ENCODE results near the gene TMEM154. TPM values are rescaled to one million over a fixed set of nuclear protein-coding genes. Genes with fewer than 3 reads are reported as not detected.

The TMEM154 gene
- total and polyA plus RNA-seq, 9 donors: 0.11 to 1.5 (median 0.53) TPM

- Histone ChIP-seq H3K9me3 (no peaks in the 10 kb centered on the region), H3K4me1 (ENCODE audit: insufficient read depth) (no peaks in the 10 kb centered on the region), H3K36me3 (no peaks in the 10 kb centered on the region), H3K27me3 (no peaks in the 10 kb centered on the region), H3K4me3 (no peak overlapping the region), H3K27ac (no peak overlapping the region)
- DNase-seq: no peak
- 65 to 83% (median 79%) methylated on average over 6 of the region's 6 CpGs for WGBS, 3 donors
- TF ChIP-seq, protein P1, sequence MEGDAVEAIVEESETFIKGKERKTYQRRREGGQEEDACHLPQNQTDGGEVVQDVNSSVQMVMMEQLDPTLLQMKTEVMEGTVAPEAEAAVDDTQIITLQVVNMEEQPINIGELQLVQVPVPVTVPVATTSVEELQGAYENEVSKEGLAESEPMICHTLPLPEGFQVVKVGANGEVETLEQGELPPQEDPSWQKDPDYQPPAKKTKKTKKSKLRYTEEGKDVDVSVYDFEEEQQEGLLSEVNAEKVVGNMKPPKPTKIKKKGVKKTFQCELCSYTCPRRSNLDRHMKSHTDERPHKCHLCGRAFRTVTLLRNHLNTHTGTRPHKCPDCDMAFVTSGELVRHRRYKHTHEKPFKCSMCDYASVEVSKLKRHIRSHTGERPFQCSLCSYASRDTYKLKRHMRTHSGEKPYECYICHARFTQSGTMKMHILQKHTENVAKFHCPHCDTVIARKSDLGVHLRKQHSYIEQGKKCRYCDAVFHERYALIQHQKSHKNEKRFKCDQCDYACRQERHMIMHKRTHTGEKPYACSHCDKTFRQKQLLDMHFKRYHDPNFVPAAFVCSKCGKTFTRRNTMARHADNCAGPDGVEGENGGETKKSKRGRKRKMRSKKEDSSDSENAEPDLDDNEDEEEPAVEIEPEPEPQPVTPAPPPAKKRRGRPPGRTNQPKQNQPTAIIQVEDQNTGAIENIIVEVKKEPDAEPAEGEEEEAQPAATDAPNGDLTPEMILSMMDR (IDR thresholded peaks at IDR 0.05): no peak
- TF ChIP-seq EP300 (IDR thresholded peaks at IDR 0.05) (no peak), POLR2A (IDR thresholded peaks at IDR 0.05) (no peak)
- intact Hi-C loops (cut with DNase I): no loop called here
These were observed 80.7 kb downstream of the TMEM154 start for GRCh38 chr4:152599095-152599494.

GRCh38 chr4:152598454-152598853 lies 81.3 kb downstream of the TMEM154 start:
- intact Hi-C loops (cut with DNase I): no loop called here
- WGBS, 3 donors: 85 to 90% (median 88%) methylated on average over 2 of the region's 2 CpGs
- no peaks in the 10 kb centered on the region for H3K36me3 ChIP-seq
- TF ChIP-seq, protein P1 (IDR thresholded peaks at IDR 0.05): no peak
- TF ChIP-seq POLR2A (IDR thresholded peaks at IDR 0.05): no peak
- no peak for TF ChIP-seq EP300 (IDR thresholded peaks at IDR 0.05)
- no peak overlapping the region for H3K27ac ChIP-seq
- no peaks in the 10 kb centered on the region for H3K9me3 ChIP-seq
- no peaks in the 10 kb centered on the region for H3K4me1 ChIP-seq (ENCODE audit: insufficient read depth)
- DNase-seq: no peak
- no peaks in the 10 kb centered on the region for H3K27me3 ChIP-seq
- H3K4me3 ChIP-seq: no peak overlapping the region

- no peak for DNase-seq
- Histone ChIP-seq H3K36me3 (no peaks in the 10 kb centered on the region), H3K27ac (no peak overlapping the region), H3K4me1 (ENCODE audit: insufficient read depth) (no peaks in the 10 kb centered on the region), H3K9me3 (no peaks in the 10 kb centered on the region), H3K27me3 (no peaks in the 10 kb centered on the region), H3K4me3 (no peak overlapping the region)
- intact Hi-C loops (cut with DNase I): no loop called here
- WGBS, 3 donors: 36 to 41% (median 37%) methylated on average over 11 of the region's 11 CpGs
- TF ChIP-seq, protein P1 (IDR thresholded peaks at IDR 0.05): no peak
- TF ChIP-seq POLR2A (IDR thresholded peaks at IDR 0.05) (no peak), EP300 (IDR thresholded peaks at IDR 0.05) (no peak)
These were observed 84.5 kb downstream of the TMEM154 start for GRCh38 chr4:152594978-152595925.

DNA sequence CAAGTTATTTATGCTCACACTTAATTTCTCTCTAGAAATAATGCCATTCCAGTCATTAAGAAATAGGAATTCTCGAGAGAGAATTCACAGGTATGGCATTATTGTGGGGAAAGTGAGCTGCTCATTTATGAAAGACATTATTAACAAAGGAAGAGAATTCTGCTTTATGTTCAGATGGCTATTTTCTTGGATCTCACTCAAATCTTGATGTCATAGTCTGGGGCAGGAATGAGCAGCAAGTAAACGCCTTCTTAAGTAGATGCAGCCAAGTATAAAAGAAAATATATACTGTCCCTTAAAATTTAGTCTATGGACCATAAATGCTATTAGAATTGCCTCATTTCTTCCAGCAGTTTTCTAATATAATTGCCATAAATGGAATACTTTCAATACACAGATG lies 85.7 kb downstream of the TMEM154 start:
- H3K36me3 ChIP-seq: no peaks in the 10 kb centered on the region
- H3K27me3 ChIP-seq: no peaks in the 10 kb centered on the region
- intact Hi-C loops (cut with DNase I): no loop called here
- no peak overlapping the region for H3K27ac ChIP-seq
- H3K9me3 ChIP-seq: no peaks in the 10 kb centered on the region
- no peaks in the 10 kb centered on the region for H3K4me1 ChIP-seq (ENCODE audit: insufficient read depth)
- TF ChIP-seq, protein P1 (IDR thresholded peaks at IDR 0.05): no peak
- TF ChIP-seq POLR2A (IDR thresholded peaks at IDR 0.05) (no peak), EP300 (IDR thresholded peaks at IDR 0.05) (no peak)
- no peak for DNase-seq
- 74 to 82% (median 77%) methylated on average over 2 of the region's 2 CpGs for WGBS, 3 donors
- no peak overlapping the region for H3K4me3 ChIP-seq

Measured in ovary (tissue), 9 donors.